Measurements from ENCODE around the gene STX4.

DNA sequence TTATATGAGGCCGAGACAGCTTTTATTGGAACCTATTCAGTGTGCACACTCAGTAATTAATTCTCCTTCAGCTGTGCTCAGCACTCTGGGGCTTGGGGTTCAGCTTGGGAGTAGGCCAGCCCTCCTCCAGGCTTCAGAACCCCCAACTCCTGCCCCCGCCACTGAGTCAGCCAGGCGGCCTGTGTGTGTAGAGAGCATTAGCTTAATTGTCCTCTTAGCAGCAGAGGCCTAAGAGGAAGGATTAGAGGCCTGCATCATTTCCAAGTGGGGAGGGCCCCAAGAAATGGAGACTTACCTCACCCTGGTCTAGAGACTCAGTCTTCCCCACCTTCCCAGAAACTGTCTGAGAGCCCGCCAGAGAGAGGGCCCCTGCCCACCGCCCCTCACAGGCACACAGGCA lies 54.6 kb downstream of the STX4 start:
- TF ChIP-seq POLR2AphosphoS5 (IDR thresholded peaks at IDR 0.05; ENCODE audit: low read depth, low read length) (no peak), TAF1 (IDR thresholded peaks at IDR 0.05; ENCODE audit: borderline replicate concordance, insufficient read depth, low read length) (no peak)
